H9 (cell line): ENCODE data around the gene CHD3. TPM values are rescaled to one million over a fixed set of nuclear protein-coding genes. Genes with fewer than 3 reads are reported as not detected.

Experiments
- DNase-seq: peaks from one replicate; pipeline ENCODE4 v3.0.0-alpha.2; 2017
- H2AFZ ChIP-seq: one replicate; pipeline ENCODE4 v1.6.1; 2013; ENCODE audit warnings: mild to moderate bottlenecking, low read length, control low read depth, moderate library complexity
- H2AK5ac ChIP-seq: 2 replicates; pipeline ENCODE4 v1.6.1; 2013; ENCODE audit warnings: low read length, control low read depth, mixed read lengths; ENCODE audit not compliant: insufficient read length
- H2BK120ac ChIP-seq: one replicate; pipeline ENCODE4 v1.6.1; 2013; ENCODE audit warnings: low read depth, mild to moderate bottlenecking, low read length, control low read depth, inconsistent platforms; ENCODE audit not compliant: poor library complexity, severe bottlenecking
- H2BK12ac ChIP-seq: 2 replicates; pipeline ENCODE4 v1.6.1; 2013; ENCODE audit warnings: low read length, control low read depth, mixed read lengths, low read depth; ENCODE audit not compliant: insufficient read length
- H2BK15ac ChIP-seq: 2 replicates; pipeline ENCODE4 v1.6.1; 2013; ENCODE audit warnings: low read depth, low read length, control low read depth
- H2BK20ac ChIP-seq: one replicate; pipeline ENCODE4 v1.6.1; 2013; ENCODE audit warnings: low read depth, mild to moderate bottlenecking, low read length, control low read depth, inconsistent platforms; ENCODE audit not compliant: poor library complexity, severe bottlenecking
- H2BK5ac ChIP-seq: 2 replicates; pipeline ENCODE4 v1.6.1; 2013; ENCODE audit warnings: low read length, control low read depth, mixed read lengths; ENCODE audit not compliant: insufficient read length
- H3K14ac ChIP-seq: 2 replicates; pipeline ENCODE4 v1.6.1; 2013; ENCODE audit warnings: low read length, control low read depth; ENCODE audit not compliant: insufficient read depth
- H3K18ac ChIP-seq: 2 replicates; pipeline ENCODE4 v1.6.1; 2013; ENCODE audit warnings: low read depth, mild to moderate bottlenecking, mixed read lengths, low read length, control low read depth; ENCODE audit not compliant: insufficient read length
- H3K23ac ChIP-seq: 2 replicates; pipeline ENCODE4 v1.6.1; 2013; ENCODE audit warnings: low read length, control low read depth, mixed read lengths, low read depth; ENCODE audit not compliant: insufficient read length
- H3K23me2 ChIP-seq: 2 replicates; pipeline ENCODE4 v1.6.1; 2013; ENCODE audit warnings: low read depth, mild to moderate bottlenecking, mixed read lengths, low read length, control low read depth; ENCODE audit not compliant: insufficient read length, poor library complexity, severe bottlenecking
- H3K27ac ChIP-seq: 2 replicates; pipeline ENCODE4 v1.5.1; 2013; ENCODE audit warnings: low read length, control low read depth, mixed read lengths, low read depth; ENCODE audit not compliant: insufficient read length
- H3K27me3 ChIP-seq: 2 replicates; pipeline ENCODE4 v1.6.1; 2013; ENCODE audit warnings: low read length, control low read depth, inconsistent platforms; ENCODE audit not compliant: insufficient read depth
- H3K4ac ChIP-seq: 2 replicates; pipeline ENCODE4 v1.6.1; 2013; ENCODE audit warnings: low read depth, mild to moderate bottlenecking, control low read depth, inconsistent platforms, low read length, moderate library complexity
- H3K4me1 ChIP-seq: 2 replicates; pipeline ENCODE4 v1.6.1; 2013; ENCODE audit warnings: low read length, control low read depth, inconsistent platforms; ENCODE audit not compliant: insufficient read depth
- H3K4me2 ChIP-seq: 2 replicates; pipeline ENCODE4 v1.6.1; 2013; ENCODE audit warnings: low read length, control low read depth, mixed read lengths; ENCODE audit not compliant: insufficient read length, insufficient read depth
- H3K56ac ChIP-seq: 2 replicates; pipeline ENCODE4 v1.6.1; 2013; ENCODE audit warnings: low read depth, mild to moderate bottlenecking, mixed read lengths, low read length, control low read depth; ENCODE audit not compliant: insufficient read length
- H3K79me1 ChIP-seq: 2 replicates; pipeline ENCODE4 v1.6.1; 2013; ENCODE audit warnings: low read depth, mild to moderate bottlenecking, moderate library complexity, low read length, control low read depth, inconsistent platforms; ENCODE audit not compliant: insufficient read depth, poor library complexity, severe bottlenecking
- H3K79me2 ChIP-seq: 2 replicates; pipeline ENCODE4 v1.6.1; 2013; ENCODE audit warnings: low read length, control low read depth, inconsistent platforms; ENCODE audit not compliant: insufficient read depth
- H3K9ac ChIP-seq: 2 replicates; pipeline ENCODE4 v1.6.1; 2013; ENCODE audit warnings: low read length, control low read depth, mixed read lengths; ENCODE audit not compliant: insufficient read length; ENCODE audit errors: extremely low read depth
- H3K9me3 ChIP-seq: one replicate; pipeline ENCODE4 v1.6.1; 2013; ENCODE audit warnings: low read depth, low read length, inconsistent platforms; ENCODE audit not compliant: control insufficient read depth
- H3T11ph ChIP-seq: one replicate; pipeline ENCODE4 v1.6.1; 2013; ENCODE audit warnings: mild to moderate bottlenecking, low read length, control low read depth, inconsistent platforms
- H4K20me1 ChIP-seq: one replicate; pipeline ENCODE4 v1.6.1; 2013; ENCODE audit not compliant: control insufficient read depth, insufficient read length, insufficient read depth
- H4K5ac ChIP-seq: 2 replicates; pipeline ENCODE4 v1.6.1; 2013; ENCODE audit warnings: low read depth, mild to moderate bottlenecking, mixed read lengths, low read length, control low read depth; ENCODE audit not compliant: insufficient read length
- H4K8ac ChIP-seq: replicated peaks from 2 replicates; pipeline ENCODE4 v1.6.1; 2013; ENCODE audit warnings: low read length, control low read depth, mixed read lengths, low read depth; ENCODE audit not compliant: insufficient read length
- H4K91ac ChIP-seq: 2 replicates; pipeline ENCODE4 v1.6.1; 2013; ENCODE audit warnings: low read depth, mild to moderate bottlenecking, moderate library complexity, mixed read lengths, low read length, control low read depth; ENCODE audit not compliant: insufficient read length
- H3K27ac Mint-ChIP-seq, 3 experiments: 2 replicates in 2 of 3; 3 replicates in 1 of 3; pipeline ENCODE4 v1.8.0; 2020 to 2021; ENCODE audit warnings: mixed read lengths in 3 of 3, mild to moderate bottlenecking in 1 of 3, moderate library complexity in 1 of 3
- H3K27me3 Mint-ChIP-seq: 2 replicates; pipeline ENCODE4 v1.8.0; 2021; ENCODE audit warnings: low read depth, mild to moderate bottlenecking, moderate library complexity, mixed read lengths
- H3K36me3 Mint-ChIP-seq, 3 experiments: 2 replicates in 2 of 3; 3 replicates in 1 of 3; pipeline ENCODE4 v1.8.0; 2020 to 2021; ENCODE audit warnings: low read depth in 3 of 3, mixed read lengths in 3 of 3; ENCODE audit not compliant: insufficient read depth in 1 of 3
- H3K4me1 Mint-ChIP-seq, 2 experiments: 2 replicates each; pipeline ENCODE4 v1.8.0; 2020; ENCODE audit warnings: mixed read lengths in 2 of 2
- H3K4me3 Mint-ChIP-seq, 2 experiments: 2 replicates in 1 of 2; 3 replicates in 1 of 2; pipeline ENCODE4 v1.8.0; 2020 to 2021; ENCODE audit warnings: mild to moderate bottlenecking in 2 of 2, mixed read lengths in 2 of 2, moderate library complexity in 1 of 2
- H3K9me3 Mint-ChIP-seq, 2 experiments: 2 replicates in 1 of 2; 3 replicates in 1 of 2; pipeline ENCODE4 v1.8.0; 2020; ENCODE audit warnings: mild to moderate bottlenecking in 2 of 2, mixed read lengths in 2 of 2, moderate library complexity in 1 of 2
- CTCF ChIP-seq: fragments of 200-600 bp; sonication (generic); conservative IDR thresholded peaks from 3 replicates; pipeline ENCODE4 v1.8.0; 2021; ENCODE audit warnings: antibody characterized with exemption, mild to moderate bottlenecking
- WGBS: extraction: QIAGEN DNeasy Blood & Tissue Kit; methylation state at CpG from one replicate; pipeline ENCODE4 v1.1.7; 2013; ENCODE audit warnings: missing lambda C conversion rate, low lambda C conversion rate, mixed read lengths; ENCODE audit not compliant: insufficient read length; ENCODE audit errors: extremely low coverage; 5-methylcytosine and 5-hydroxymethylcytosine counted together
- total RNA-seq: library from RNA; stranded (reverse); gene quantifications from 2 replicates; pipeline ENCODE4 v1.2.1, GENCODE V29; 2021

CHD3 gene
- total RNA-seq, 1 experiment from 2014 or later, result 33.2 TPM

GRCh38 chr17:7927596-7927995, 39.0 kb downstream of the CHD3 start:
- no peak overlapping the region for H4K8ac ChIP-seq
- H3K14ac ChIP-seq, result no peak overlapping the region
- no peaks in the 10 kb centered on the region for H3K9me3 Mint-ChIP-seq
- no peak overlapping the region for H2BK15ac ChIP-seq
- H4K91ac ChIP-seq, result no peak overlapping the region
- no peak overlapping the region for H2BK20ac ChIP-seq
- peak; percentile 32 for DNase-seq
- TF ChIP-seq CTCF, result 0 out of 3 replicates have a peak, but pooled peaks have one; percentile 8
- no peak overlapping the region for H3K56ac ChIP-seq
- no peak overlapping the region for H4K5ac ChIP-seq
- H3K4me2 ChIP-seq, result no peak overlapping the region
- H3K9me3 ChIP-seq, result no peaks in the 10 kb centered on the region
- H3K36me3 Mint-ChIP-seq, result no peaks in the 10 kb centered on the region; a peak in 2 of 7 replicates
- no peak overlapping the region for H3K4ac ChIP-seq
- H3K27me3 Mint-ChIP-seq, result peaks cover 70% of the 10 kb centered on the region
- H3T11ph ChIP-seq, result no peak overlapping the region
- H3K27me3 ChIP-seq, result peaks cover 30% of the 10 kb centered on the region; the same call in 1 of the 2 replicates
- H2AK5ac ChIP-seq, result no peak overlapping the region
- no peaks in the 10 kb centered on the region for H3K79me2 ChIP-seq
- H2BK5ac ChIP-seq, result no peak overlapping the region
- H3K79me1 ChIP-seq, result no peaks in the 10 kb centered on the region
- H2BK12ac ChIP-seq, result no peak overlapping the region
- no peak overlapping the region for H2AFZ ChIP-seq
- no CpG with 5 or more reads among the region's 3 CpGs for WGBS
- no peak overlapping the region for H3K27ac ChIP-seq
- H3K9ac ChIP-seq, result no peak overlapping the region
- H3K27ac Mint-ChIP-seq, result no peak overlapping the region
- no peaks in the 10 kb centered on the region for H3K4me1 ChIP-seq
- no peak overlapping the region for H3K23ac ChIP-seq
- no peaks in the 10 kb centered on the region for H4K20me1 ChIP-seq
- no peak overlapping the region for H3K18ac ChIP-seq
- no peak overlapping the region for H2BK120ac ChIP-seq
- H3K23me2 ChIP-seq, result peaks cover 9% of the 10 kb centered on the region
- peaks cover 21 to 25% of the 10 kb centered on the region in 2 experiments for H3K4me1 Mint-ChIP-seq
- H3K4me3 Mint-ChIP-seq, result no peak overlapping the region
